ENCODE results near the gene SLC6A5.

DNA sequence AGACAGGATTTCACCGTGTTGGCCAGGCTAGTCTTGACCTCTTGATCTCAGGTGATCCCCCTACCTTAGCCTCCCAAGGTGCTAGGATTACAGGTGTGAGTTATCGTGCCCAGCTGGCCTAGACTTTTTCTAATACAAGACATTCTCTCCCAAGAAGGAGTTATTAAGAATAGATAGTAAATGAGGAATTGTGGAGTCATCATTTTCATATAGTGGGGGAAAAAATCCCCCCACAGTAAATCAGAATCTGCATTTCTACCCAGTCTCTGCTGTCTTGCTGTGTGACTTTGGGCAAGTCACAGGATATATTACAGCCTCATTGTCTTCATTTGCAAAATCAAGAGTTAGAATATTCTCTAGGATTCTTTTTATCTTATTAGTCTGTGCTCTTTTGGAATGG, 21.6 kb downstream of the SLC6A5 start:
- TF ChIP-seq POLR2A (IDR thresholded peaks at IDR 0.05; ENCODE audit: low read depth, low read length) (no peak), POLR2AphosphoS5 (IDR thresholded peaks at IDR 0.05; ENCODE audit: low read depth, low read length) (no peak), TAF1 (IDR thresholded peaks at IDR 0.05; ENCODE audit: borderline replicate concordance, low read depth, low read length) (no peak)
